ENCODE measurements around the gene FAF1.

Gene FAF1

GRCh38 chr1:50615036-50615750 lies 344.9 kb downstream of the FAF1 start:
- no peak for DNase-seq
- no peak overlapping the region for H3K4me3 ChIP-seq (ENCODE audit: low read depth, low read length)
- no peak for TF ChIP-seq CTCF (IDR thresholded peaks at IDR 0.05; ENCODE audit: low read depth, low read length)
- H3K27ac ChIP-seq: no peak overlapping the region
- H3K27me3 ChIP-seq (ENCODE audit: insufficient read depth, low read depth, severe bottlenecking): no peaks in the 10 kb centered on the region
- H3K9me3 ChIP-seq (ENCODE audit: severe bottlenecking): no peaks in the 10 kb centered on the region
- no peaks in the 10 kb centered on the region for H3K36me3 ChIP-seq

- DNase-seq: no peak
- H3K4me3 ChIP-seq (ENCODE audit: low read depth, low read length): no peak overlapping the region
- H3K27me3 ChIP-seq (ENCODE audit: insufficient read depth, low read depth, severe bottlenecking): no peaks in the 10 kb centered on the region
- H3K27ac ChIP-seq: no peak overlapping the region
- no peaks in the 10 kb centered on the region for H3K9me3 ChIP-seq (ENCODE audit: severe bottlenecking)
- no peaks in the 10 kb centered on the region for H3K36me3 ChIP-seq
- TF ChIP-seq CTCF (IDR thresholded peaks at IDR 0.05; ENCODE audit: low read depth, low read length): no peak
These were observed 348.4 kb downstream of the FAF1 start for GRCh38 chr1:50611675-50612074.

GRCh38 chr1:50610563-50610962 lies 349.5 kb downstream of the FAF1 start:
- peak; percentile 63 for DNase-seq
- Histone ChIP-seq H3K27ac (peak overlapping the region; percentile 17; the same call in 1 of the 2 replicates), H3K27me3 (ENCODE audit: insufficient read depth, low read depth, severe bottlenecking) (no peaks in the 10 kb centered on the region), H3K9me3 (ENCODE audit: severe bottlenecking) (no peaks in the 10 kb centered on the region), H3K36me3 (no peaks in the 10 kb centered on the region), H3K4me3 (ENCODE audit: low read depth, low read length) (no peak overlapping the region)
- no peak for TF ChIP-seq CTCF (IDR thresholded peaks at IDR 0.05; ENCODE audit: low read depth, low read length)

DNA sequence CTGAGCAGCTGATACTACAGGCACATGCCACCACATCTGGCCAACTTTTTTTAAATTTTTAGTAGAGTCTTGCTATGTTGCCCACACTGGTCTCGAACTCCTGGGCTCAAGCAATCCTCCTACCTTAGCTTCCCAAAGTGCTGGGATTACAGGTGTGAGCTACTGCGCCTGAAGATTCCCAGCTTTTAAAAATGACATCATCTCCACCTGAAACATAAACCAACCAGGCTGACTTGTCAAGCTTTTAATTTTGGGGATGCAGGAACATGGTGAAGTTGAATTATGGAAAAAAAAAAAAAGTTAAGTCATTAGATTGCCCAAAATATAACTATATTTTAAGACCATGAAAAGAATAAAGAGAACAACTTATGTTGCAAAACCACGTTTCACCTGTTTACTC lies 350.6 kb downstream of the FAF1 start:
- Histone ChIP-seq H3K4me3 (ENCODE audit: low read depth, low read length) (no peak overlapping the region), H3K27ac (no peak overlapping the region), H3K9me3 (ENCODE audit: severe bottlenecking) (no peaks in the 10 kb centered on the region), H3K27me3 (ENCODE audit: insufficient read depth, low read depth, severe bottlenecking) (no peaks in the 10 kb centered on the region), H3K36me3 (no peaks in the 10 kb centered on the region)
- DNase-seq: no peak
- no peak for TF ChIP-seq CTCF (IDR thresholded peaks at IDR 0.05; ENCODE audit: low read depth, low read length)

DNA sequence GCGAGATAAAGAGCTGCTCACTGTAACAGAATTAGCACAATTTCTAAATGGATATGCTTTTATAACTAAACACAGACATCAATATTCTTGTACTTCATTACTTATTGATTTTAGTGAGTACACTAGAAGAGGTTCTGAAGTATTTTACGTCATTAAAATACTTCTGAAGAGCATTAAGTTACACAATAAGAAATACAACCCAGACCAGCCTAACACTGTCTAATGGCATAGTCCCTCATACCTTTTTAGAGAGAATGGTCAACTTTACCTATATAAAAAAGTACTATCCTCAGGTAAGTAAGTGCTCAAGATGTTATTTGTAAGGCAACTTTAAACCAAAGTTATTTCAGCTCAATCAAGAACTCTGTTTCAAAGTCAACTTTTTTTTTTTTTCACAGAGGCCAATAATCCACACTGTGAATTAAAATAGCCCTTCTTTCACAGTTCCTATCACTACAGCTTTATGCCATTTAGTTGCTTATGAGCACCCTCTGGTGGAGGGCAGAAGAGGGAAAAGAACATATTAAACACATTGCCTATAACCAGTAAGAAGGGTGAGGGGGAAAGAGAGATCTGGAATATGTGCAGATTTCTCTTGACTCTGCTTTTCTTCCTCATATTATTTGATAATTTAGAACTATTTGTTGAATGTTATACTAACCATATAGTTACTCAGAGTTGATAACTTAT lies 354.7 kb downstream of the FAF1 start:
- Histone ChIP-seq H3K36me3 (no peaks in the 10 kb centered on the region), H3K4me3 (ENCODE audit: low read depth, low read length) (no peak overlapping the region), H3K27ac (no peak overlapping the region), H3K27me3 (ENCODE audit: insufficient read depth, low read depth, severe bottlenecking) (no peaks in the 10 kb centered on the region), H3K9me3 (ENCODE audit: severe bottlenecking) (no peaks in the 10 kb centered on the region)
- peak; percentile 43 for DNase-seq
- TF ChIP-seq CTCF (IDR thresholded peaks at IDR 0.05; ENCODE audit: low read depth, low read length): 0 out of 2 replicates have a peak, but pooled peaks have one; percentile 39
